HG03442 (cell line): Measurements from ENCODE around the gene MAP3K15.
"Not testable (repeated sequence)": the region's sequence is repeated elsewhere in the genome, so short reads cannot be mapped to it uniquely, and the experiment has no call there.

Source experiments
- ATAC-seq: cut with Tn5 transposase; IDR thresholded peaks from one replicate; pipeline ENCODE4 v1.9.1; 2021; ENCODE audit warnings: mild to moderate bottlenecking, moderate library complexity; ENCODE audit not compliant: unreplicated experiment

The MAP3K15 gene

DNA sequence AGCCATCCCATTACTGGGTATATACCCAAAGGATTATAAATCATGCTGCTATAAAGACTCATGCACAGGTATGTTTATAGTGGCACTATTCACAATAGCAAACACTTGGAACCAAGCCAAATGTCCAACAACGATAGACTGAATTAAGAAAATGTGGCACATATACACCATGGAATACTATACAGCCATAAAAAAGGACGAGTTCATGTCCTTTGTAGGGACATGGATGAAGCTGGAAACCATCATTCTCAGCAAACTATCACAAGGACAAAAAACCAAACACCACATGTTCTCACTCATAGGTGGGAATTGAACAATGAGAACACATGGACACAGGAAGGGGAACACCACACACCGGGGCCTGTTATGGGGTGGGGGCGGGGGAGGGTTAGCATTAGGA lies 92.6 kb downstream of the MAP3K15 start:
- ATAC-seq = not testable (repeated sequence)

DNA sequence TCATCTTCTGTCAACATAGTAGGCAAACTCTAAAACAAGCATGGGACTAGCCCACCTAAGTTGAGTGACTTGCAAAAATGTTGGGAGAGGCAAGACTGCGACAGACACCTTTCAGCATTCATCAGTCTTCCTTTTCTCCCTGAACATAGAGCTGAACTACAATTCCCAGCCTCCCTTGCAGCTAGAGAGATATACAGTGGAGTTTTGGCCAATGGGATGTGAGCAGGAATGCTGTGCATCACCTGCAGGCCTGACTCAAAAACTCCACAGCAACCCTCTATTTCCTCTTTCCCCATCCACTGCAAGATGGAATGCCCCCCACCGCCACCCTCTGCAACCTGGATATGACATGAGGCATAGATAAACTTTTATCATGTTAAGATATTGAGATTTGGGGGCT lies 105.0 kb downstream of the MAP3K15 start:
- no peak for ATAC-seq

DNA sequence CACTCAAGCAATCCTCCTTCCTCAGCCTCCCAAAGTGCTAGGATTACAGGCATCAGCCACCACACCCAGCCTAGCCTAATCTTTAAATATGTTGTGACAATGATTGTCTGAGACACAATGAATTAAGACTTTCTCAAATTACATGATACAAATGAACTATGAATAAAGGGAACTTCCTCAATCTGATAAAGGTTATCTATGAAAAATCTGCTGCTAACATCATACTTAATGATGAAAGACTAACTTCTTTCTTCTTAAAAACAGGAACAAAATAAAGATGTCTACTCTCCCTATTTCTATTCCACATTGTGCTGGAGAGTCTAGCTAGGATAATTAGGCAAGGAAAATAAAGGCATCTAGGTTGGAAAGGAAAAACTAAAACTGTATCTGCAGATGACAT lies 111.6 kb downstream of the MAP3K15 start:
- ATAC-seq = no peak

DNA sequence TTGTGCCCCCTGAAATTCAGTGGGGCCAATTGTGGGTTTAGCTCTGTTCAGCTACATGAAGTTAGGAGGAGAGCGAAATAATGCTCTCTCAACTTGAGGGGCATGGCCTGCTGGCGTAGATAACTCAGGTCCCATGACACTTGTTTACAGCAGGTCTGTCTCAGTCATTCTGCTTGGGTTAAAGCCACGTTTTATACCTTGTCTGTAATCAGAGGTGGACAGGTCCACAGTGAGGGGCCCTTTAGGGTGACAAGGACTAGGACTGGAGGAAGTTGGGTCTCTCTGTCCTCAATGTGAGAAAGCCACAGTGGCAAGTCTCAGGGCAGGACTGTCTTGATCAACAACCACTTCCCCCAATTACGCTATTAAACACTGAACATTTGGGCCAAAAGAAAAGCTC lies 122.6 kb downstream of the MAP3K15 start:
- ATAC-seq = no peak

DNA sequence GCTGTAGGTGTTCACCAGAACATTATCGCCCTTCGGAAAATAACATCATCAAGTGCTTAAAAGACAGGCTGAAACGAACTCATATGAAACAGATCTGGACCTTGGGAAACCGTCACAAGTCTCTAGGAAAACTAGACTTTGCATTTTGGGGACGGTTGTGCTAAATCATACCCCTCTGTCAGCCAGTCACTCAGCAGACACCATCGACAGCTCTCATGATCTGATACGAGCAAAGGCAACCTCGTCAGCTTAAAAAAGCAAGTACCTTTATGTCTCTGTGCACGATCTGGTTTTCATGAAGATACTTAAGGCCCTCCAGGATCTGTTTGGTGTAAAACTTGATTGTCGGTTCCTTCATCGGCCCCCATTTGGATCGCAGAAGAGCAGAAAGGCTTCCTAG lies 123.2 kb downstream of the MAP3K15 start:
- ATAC-seq = no peak

DNA sequence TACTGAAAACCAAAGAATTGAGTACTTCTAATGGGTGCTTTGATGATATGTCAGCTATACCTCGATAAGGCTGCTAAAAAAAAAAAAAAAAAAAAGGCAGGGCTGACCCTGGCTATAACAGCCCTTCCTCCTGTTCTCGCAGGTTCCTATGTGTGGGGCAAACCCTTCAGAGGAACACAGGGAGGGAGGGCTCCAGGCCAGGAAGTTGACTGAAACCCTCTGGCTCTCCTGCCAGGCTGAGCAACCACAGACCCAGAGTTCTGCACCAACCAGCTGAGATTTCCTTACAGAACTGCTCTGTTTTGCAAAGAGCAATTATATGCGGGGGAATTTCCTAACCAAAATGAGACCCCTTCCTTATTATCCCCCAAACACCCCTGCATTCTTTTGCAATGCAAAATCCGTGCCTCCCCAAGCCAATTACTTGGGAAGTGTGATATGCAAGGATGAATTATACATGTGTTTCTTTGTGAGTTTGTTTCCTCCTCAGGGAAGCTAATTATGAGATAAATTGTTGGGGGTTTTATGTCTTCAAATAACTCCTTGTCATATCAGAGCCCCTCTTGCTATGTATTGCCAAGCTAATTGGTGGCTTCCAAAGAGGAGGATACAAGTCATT lies 126.0 kb downstream of the MAP3K15 start:
- no peak for ATAC-seq

DNA sequence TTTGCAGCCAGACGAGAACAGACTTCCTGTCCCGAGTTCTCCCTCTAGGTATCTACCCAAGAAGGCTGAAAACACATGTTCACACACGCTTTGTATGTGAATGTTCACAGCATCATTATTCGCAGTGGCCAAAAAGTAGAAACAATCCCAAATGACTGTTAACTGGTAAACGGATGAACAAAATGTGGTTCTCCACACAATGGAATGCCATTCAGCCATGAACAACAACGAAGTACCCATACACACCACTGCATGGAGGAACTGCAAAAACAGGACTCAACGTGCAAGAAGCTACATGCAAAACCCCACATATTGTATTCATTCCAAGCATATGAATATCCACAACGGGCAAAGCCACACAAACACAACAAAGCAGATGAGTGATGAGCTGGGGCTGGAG lies 126.6 kb downstream of the MAP3K15 start:
- no peak for ATAC-seq

DNA sequence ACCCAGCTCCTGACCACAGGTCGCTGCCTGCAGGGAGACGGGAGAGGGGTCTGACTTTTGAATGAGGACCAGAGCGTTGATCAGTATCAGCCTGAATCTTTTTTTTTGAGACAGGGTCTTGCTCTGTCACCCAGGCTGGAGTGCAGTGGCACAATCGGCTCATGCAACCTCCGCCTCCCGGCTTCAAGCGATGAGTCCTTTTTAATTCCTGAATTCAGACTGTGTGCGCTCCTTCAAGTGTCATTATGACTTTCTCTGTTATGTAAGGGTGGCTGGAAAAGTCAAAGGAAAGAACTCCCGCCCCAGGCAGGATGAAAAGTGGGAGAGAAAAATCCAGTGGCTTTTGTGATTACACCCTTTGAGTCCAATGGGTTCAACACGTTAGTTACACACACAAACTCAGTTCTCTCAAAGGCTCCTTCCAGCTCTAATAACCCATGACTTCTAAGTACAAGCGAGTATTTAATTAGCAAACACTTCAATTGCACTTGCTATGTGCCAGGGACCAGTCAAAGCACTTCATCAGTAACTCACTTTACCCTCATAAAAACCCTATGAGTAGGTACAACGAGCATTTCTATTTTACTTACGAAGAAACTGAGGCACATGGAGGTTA lies 127.1 kb downstream of the MAP3K15 start:
- no peak for ATAC-seq

DNA sequence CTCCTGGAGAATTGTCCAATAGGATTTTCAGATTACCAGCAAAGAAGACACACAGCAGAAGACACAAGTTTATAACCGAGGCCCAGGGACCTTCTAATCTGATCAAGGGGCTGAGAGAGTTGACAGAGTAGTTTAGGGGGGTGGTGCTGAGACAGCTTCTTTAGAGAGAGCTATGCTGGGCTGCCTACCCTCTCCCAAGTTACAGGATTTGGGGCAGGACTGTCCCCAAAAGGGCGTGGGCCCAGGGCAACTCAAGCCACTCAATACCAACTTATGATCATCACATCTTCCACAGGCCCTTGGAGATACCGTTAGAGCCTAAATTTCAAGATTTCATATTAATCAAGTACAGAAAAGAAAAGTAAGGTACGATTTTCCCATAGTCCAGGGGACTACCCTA lies 128.6 kb downstream of the MAP3K15 start:
- ATAC-seq = no peak

DNA sequence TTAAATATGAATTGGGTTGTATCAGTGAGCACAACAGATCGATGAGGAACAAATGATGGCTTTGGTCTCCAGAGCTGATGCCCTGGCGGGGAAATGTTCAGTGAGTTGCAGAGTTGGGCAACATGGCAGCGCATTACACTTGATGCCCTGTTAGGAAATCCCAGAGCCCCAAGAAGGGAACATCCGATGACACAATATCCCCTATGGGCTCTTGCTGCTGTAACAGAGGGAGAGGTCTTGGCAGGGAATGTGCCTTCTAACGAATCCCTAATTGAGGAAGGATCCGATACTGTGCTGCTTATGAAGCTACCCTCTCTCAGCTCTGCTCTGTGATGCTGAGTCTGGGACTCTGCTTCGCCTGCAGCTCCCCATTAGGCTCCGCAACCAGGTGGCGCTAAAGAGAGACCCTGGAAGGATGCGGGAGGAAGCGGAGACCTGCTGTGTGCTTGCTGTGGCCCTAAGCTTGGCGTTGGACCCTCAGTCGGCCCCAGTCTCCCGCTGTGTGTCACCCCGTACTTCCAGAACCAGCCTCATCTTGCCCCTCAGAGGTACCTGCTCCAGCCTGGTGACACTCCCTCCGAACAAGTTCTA lies 132.7 kb downstream of the MAP3K15 start:
- peak; percentile 61 for ATAC-seq

DNA sequence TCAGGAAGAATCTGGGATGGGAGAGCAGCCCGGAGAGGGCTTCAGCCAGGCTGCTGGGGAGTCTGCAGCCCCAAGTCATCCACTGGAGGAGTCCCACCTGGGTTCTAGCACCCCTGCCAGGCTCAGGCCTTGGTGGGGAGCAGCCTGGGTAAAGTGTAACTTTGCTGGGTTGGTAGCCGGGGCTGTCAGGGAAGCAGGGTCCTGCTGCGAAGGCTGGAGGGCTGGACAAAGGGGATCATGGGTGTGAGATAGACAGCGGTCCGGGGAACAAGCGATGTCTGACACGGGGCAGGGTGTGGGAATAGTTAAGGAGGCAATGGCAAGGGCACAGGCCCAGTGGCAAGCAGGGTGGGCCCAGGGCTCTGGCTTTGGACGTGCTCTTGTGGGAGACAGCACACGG lies 134.0 kb downstream of the MAP3K15 start:
- no peak for ATAC-seq

DNA sequence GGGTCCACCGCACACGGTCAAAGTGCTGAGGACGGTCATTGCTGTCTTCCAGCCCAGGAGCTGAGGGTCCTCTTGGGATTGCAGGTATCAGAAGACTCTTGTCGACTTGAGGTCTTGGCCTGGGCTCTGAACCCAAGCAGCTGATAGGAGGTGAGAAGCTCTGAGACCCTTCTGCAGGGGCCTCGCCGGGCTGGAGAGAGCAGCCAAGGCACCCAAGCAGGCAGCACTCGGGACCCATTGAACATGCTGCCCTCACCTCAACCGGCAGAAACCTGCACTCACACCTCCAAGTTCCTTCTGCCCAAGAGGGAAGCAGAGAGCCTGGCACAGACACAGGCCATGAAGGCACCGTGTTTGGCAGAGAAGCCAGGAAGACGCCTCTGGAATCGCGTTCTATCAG lies 137.5 kb downstream of the MAP3K15 start:
- no peak for ATAC-seq

DNA sequence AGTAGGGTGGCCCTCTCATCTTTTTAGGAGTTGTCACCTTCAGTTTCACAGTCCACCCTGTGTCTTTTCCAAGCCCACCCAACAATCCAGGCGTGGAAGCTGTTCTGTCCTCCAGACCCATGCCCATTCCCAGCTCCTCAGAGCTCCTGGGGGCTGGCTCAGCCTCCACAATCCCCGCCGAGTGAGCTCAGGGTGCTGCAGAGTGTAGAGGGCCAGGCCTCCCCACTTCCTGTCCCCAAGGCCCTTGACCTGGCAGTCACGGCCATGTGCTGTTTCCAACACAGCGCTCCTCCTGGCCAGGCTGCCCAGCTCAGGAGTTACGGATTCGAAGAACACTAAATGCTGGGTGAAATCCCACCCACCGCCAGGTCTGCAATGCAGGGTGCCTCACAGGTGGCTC lies 139.8 kb downstream of the MAP3K15 start:
- no peak for ATAC-seq

DNA sequence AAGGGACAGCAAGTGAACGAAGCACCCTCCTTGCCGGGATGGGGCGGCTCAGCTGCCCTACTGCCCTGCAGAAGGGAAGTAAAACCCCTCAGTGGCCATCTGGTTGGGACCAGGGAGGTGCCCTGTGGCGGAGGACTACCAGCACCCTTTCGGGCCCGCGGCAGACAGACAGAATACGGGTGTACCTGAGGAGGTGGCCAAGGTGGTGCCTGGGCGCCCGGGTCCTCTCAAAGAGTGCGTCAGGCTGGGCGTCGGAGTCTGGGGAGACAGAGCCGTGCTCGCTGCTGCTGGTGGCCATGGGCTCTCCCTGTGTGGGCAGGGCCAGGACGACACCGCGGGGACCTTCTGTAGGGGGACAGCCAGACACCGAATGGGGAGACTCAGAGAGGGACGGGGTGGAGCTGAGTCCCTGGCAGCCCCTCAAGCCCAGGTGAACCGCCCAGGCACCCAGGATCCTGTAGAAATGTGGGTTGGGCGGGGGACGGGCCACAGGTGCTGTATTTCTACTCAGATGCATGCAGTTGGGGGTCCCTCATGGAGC lies 141.9 kb downstream of the MAP3K15 start:
- no peak for ATAC-seq

DNA sequence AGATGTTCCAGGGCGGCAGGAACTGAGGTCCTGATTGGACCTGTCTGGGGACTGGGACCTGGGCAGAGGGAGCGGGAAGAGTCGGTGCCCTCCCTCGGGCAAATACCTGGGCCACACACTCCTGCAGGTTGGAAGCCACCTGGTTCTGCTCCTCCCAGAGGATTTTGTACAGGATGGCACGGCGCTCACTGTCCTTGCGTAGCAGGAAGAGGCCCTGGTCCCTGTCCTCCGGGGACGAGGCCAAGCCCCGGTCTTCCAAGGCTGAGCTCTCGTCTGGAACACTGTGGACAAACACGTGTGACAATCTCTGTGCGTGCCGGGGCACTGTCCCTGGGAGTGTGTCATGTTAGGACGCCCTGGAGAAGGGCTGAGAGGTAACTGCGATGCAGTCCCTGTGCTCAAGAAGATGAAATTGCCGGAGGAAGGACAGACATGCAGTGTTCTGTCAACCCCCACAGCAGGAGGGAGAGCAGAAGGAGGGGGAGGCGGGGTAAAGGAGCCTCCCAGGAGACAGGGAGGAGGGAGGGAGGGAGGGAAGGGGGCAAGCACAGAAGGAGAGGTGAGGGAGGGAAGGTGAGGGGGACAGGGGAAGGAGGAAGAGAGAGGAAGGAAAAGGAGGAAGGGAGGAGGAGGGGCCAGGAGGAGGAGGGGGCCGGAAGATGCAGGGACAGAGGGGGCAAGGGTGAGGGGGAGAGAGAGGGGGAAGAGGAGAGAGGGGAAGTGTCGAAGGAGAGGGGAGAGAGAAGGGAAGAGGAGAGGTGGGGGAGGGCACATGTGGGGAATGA lies 142.6 kb downstream of the MAP3K15 start:
- ATAC-seq = peak; percentile 19

DNA sequence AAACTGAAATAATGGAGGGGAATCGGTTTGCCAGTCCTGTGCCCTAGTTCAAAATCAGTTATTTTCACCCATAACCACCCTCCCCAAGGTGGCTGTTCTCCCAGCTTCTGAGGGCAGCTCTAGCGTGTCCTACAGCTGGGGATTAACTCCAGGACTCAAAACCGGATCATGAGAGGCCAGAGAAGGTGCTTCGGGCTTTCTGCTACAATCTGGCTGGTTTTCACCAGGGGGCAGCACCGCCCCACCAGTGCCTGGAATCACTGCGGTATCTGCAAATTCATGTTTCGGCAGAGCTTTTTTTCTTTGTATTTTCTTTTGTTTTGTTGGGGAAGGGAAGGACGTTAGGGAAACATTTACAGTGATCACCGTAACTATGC lies 143.2 kb downstream of the MAP3K15 start:
- ATAC-seq = peak; percentile 72

DNA sequence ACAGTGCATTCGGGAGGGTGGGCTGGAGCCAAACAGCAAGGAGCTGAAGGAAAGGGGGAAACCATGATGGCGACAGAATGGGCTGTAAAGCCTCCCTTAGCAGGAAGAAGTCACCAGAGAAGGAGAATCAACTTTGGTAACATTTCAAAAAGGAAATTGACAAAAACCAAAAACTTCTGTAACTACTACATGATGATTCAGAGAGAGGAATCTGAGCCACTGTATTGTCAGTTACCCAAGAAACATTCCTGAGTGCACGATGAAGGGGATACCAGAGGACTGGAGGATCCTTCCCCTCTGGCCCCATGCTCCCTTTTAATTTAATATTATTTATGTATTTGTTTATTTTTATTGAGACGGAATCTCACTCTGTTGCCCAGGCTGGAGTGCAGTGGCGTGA lies 145.2 kb downstream of the MAP3K15 start:
- no peak for ATAC-seq

DNA sequence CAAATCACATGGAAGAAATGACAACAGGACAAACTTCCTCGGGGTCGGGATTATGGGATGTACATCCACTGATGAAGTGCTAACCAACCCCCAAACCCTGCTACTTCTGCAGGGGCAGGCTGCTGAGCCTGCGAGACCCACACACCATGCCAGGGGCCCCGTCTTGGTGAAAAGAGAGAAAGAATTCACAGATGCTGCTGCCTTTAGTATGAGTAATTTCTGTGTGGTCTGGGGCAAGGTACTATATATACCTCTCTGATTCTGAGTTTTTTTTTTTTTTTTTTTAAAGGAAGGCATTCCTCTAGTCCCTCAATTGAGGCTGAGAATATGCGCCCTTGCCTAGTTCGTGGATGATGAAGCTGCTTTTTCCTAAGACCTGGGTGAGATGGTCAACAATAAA lies 146.7 kb downstream of the MAP3K15 start:
- no peak for ATAC-seq

DNA sequence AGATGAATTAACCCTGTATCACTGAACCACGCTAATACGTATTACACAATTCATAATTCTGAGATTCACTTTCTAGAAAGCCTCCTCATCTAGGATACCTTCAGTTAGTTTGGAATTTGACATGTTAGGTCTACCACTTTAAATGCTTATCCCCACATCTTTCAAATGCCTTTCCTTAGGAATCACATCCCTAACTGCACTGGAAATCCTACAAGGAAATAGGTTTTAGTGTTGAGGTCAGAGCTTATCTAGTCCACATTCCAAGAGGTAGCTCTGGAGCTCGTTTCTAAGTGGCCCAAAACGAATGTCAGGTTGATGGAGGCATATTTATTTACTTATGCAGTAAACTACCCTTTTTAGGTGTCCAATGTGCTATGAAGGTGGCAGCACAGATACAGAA lies 153.6 kb downstream of the MAP3K15 start:
- no peak for ATAC-seq

DNA sequence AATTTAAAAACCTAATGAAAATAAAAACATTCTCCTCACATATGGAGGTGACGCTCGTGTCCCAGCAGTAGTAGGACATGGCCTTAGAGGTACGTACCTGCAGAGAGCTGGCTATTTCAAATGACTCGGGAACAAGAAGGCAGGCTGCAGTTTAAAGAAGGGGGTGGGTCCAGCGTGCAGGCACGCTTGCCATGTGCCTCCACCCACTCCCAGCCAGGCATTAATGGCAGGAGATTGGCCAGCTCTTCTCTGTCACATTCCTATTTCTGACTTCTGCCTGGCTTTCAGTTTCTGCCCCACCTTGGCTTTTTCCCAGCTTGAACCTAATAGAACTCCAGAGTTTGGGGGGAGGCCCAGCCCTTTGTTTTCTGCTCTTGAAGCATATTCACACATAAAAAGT lies 154.4 kb downstream of the MAP3K15 start:
- ATAC-seq = no peak

DNA sequence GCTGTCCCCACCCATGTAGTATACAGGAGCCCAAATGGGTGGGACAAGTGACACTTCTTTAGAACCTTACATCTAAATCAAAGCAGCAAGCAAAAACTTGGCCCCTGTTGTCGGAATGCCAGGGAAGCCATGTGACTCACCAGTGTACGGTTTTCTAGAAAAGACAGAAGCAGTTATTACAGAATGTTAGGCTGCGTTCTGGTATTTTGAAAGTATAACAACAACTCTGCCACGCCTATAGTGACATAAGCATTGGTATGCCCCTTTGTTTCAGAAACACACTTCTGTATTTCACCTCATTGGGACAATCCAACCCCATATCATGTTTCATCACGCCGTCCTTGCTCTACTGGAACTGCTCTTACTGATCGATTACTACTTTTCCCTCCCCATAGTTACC lies 156.8 kb downstream of the MAP3K15 start:
- ATAC-seq = no peak

DNA sequence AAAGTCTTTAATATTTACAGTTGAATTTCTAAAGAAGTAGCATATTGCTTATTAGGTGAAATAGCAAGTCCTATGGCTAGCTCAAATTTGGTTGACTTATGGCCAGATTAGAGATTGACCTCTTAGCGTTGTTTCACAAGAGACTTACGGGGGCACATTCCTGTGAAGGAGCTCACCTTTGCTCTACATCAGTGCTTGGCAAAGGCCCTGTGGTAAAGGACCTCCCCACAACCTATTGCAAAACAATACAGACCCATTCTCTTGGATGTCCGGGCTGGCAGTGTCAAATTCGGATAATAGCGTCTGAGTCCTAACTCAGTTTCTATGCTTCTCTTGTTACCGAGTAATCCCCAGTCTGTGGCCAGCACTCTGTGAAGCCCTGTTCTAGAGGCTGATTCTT lies 160.7 kb downstream of the MAP3K15 start:
- ATAC-seq = no peak
